GM19328 (cell line): ENCODE measurements around the gene TMC4.
"Not testable (repeated sequence)": the region's sequence is repeated elsewhere in the genome, so short reads cannot be mapped to it uniquely, and the experiment has no call there.

ENCODE experiments used
- ATAC-seq: cut with Tn5 transposase; IDR thresholded peaks from one replicate; pipeline ENCODE4 v1.9.1; 2021; ENCODE audit warnings: mild to moderate bottlenecking, moderate library complexity; ENCODE audit not compliant: unreplicated experiment

TMC4 gene

DNA sequence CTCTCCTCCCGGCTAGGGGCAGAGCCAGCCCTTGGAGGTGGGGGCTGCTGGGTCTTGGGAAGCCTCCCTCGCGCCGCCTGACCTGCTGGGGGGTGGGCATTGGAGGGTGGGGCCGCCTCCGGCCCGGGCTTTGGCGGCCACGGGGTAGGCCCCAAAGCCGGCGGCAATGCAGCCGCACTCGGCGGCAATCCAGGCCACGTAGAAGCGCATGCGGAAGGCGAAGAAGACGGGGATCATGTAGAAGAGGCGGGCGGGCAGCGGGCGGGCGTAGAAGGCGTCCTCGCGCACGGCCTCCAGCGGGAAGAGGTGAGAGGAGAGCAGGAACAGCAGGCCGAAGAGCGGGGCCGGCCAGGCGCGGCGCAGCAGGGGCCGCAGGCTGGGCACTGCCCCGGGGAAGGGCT is 7.7 kb upstream of the TMC4 start:
- no peak for ATAC-seq

DNA sequence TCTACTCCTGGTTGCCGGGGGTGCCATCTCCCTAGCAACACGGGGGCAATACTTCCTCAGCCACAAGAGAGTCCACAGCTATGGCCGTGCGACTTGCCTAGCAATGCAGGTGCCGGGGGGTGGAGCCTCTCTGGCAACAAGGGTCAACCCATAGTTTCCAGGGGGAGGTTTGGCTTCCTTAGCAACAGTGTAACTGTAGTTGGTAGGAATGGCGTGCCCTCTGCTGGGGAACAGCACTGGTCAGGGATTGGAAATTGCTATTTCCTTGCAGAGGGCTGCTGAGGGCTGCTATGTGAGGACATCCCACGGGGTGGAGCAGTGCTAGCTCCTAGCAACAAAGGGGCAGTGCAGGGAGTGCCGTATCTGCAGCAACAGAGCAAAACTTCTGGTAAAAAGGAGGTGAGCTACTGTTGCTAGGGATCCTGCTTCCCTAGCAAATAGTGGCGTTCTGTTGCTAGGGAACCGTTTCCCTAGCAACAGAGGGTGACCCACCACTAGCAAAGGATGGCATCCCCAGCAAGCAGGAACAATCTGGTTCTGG is 7.0 kb upstream of the TMC4 start:
- no peak for ATAC-seq

DNA sequence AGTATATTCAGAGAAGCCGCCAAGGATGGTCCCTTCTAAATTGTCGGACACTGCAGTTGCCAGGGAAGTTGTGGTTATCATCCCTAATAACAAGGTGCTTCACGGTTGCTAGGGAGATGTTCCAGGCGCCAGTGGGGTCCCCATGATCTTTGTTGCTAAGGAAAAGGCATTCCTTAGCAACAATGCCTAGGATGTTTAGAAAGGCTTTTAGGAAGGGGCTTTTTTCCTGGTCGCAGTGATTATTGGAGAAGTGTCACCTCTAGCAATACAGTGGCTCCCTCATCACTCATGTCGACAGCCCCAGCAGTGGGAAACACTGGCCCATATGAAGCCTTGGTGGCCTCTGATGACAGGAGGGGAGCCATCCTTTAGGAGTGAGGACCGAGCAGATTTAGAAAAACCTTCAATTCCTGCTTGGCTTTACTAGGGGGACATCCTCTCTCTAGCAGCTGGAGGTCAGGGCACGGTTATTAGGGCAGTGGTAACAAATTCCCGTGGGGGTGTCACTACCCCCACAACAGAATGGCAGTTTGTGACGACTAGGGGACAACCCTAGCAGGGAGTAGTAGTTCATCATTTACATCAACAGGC is 6.4 kb upstream of the TMC4 start:
- no peak for ATAC-seq

DNA sequence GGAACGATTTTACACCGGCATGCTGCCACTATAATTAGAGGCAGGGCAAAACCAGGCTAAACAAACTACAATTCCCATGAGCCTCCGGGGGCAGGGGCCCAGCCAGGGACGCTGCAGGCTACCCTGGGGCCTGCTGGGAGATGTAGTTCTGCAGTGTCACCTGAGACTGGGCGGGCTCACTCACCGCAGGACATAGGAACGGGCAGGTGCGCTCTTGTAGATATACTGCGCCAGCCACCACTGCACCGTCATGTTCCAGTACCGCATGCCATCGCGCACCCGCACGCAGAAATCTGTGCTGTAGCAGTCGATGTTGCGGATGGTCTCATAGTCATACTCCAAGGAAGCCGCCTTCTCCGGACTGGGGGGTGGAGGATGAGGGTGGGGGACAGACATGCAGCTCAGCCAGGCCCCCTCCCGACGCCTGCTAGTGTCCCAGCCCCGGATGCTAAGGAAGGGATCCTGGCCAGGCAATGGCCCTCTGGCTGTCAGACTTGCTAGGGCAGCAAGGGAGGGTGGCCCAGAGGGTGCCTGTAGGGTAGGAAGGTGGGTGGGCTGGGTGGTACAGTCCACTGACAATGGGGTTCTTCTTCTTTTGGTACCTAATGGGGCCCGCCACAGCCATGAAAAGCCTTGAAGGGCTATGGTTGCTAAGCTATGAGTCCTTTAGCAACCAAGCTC is 5.8 kb upstream of the TMC4 start:
- ATAC-seq: no peak

DNA sequence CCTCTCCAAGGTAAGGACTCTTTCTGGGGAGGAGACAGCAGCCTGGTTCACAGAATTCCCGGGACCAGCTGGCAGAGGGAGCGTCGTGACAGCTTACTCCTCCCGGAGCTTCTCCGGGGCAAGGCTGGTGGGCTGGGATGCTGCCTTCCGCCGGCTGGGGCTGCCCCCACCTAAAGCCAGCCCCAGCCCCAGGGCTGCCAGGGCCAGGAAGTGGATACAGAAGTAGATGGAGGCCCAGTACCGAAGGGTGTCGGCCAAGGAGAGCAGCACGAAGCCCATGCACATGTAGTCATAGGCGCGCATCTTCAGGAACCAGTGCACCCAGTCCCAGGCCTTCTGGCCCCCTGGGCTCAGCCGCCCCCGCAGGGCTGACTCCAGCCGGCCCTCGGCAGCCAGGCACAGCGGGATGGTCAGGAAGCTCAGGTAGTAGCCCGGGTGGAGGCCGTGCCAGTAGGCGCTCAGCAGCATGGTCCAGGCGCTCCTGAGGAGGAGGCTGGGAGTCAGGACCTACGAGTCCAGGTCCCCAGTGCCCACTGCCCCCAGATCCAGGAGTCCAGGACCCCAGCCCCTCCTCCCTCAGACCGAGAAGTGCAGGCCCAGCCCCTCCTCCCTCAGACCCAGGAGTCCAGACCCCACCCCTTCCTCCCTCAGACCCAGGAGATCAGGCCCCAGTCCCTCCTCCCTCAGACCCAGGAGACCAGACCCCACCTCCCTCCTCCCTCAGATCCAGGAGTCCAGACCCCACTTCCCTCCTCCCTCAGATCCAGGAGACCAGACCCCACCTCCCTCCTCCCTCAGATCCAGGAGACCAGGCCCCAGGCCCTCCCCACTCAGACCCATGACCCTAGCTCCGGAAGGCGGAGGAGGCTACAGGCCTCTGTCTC is 1.2 kb upstream of the TMC4 start:
- ATAC-seq: no peak

DNA sequence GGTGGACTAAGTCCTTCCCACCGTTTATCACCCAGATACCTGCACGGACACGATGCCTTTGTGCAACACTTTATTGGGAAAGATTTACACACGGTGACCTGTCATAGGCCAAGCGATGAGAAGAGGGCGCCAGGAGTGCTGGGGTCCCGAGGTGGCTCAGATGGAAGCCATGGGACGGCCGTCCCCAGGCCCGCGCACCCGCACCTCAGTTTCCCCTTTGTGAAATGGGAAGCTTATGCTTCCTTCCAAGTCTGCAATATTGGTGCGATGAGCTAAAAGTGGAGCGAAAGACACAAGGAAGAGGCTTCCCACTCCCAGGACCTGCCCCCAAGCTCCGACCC is 369 bp upstream of the TMC4 start:
- ATAC-seq: no peak

DNA sequence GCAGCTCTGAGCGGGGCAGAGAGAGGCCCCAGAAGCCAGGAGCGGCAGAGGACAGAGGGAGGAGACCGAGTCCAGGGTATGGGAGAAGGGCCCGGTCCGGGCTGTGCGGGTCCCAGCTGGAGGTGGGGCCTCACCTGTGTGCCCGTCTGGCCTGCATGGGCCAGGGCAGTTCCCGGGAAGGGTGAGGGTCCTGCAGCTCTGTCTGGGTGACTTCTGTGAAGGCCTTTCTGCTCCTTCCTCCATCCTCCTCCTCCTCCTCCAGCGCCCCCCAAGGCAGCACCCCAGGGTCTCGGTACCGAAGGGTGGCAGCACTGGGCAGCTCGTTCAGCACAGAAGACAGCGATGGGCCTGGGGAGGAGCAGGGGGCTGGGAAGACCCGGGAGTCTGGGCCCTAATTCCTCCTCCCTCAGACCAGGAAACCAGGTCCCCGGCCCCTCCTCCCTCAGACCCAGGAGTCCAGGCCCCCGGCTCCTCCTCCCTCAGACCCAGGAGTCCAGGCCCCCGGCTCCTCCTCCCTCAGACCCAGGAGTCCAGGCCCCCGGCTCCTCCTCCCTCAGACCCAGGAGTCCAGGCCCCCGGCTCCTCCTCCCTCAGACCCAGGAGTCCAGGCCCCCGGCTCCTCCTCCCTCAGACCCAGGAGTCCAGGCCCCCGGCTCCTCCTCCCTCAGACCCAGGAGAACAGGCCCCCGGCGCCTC is 1.1 kb downstream of the TMC4 start:
- not testable (repeated sequence) for ATAC-seq

DNA sequence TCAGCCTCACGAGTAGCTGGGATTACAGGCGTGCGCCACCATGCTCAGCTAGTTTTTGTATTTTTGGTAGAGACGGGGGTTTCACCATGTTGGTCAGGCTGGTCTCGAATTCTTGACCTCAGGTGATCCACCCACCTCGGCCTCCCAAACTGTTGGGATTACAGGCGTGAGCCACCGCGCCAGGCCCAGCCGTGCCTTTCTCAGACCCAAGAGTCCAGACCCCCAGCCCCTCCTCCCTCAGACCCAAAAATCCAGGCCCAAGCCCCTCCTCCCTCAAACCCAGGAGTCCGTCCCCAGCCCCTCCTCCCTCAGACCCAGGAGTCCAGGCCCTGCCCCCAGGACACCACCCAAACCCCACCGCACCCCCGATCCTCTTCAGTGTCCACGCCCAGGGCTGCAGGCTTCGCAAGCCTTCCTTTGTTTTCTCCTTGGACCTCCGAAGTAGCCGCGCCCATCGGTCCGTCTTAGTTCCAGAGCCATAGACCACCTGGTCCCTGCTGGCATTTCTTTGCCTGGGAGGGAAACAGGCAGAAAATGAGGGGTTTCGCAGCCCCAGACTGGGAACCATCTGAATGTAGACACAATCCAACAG is 3.7 kb downstream of the TMC4 start:
- no peak for ATAC-seq

DNA sequence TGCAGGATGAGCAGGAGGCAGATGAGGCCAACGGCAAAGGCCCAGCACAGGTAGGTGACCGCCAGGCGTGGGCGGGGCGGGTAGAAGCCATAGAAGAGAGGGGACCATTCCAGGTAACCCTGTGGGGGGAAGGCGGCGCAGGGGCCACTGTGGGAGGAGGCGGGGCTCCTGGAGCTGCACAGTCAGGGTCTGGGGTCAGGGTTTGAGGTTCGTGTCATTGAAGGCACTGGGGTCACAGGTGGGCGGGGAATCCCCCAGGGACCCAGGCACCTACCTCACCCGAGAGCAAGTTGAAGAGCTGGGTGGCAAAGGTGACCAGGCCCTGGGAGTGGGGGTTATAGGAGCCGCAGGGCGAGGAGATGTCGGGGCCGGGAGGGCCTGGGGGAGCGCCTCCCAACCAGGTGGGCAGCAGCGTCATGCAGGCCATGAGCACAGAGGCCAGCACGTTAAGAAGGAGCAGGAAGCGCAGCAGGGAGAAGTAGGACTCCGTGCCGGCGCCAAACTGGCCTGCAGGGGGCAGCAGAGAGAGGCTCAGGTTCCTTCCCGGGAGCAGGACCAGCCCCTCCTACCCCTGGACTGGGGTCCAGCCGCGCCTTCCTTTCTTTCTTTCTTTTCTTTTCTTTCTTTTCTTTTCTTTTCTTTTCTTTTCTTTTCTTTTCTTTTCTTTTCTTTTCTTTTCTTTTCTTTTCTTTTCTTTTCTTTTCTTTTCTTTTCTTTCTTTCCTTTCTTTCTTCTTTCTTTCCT is 4.6 kb downstream of the TMC4 start:
- ATAC-seq: no peak

DNA sequence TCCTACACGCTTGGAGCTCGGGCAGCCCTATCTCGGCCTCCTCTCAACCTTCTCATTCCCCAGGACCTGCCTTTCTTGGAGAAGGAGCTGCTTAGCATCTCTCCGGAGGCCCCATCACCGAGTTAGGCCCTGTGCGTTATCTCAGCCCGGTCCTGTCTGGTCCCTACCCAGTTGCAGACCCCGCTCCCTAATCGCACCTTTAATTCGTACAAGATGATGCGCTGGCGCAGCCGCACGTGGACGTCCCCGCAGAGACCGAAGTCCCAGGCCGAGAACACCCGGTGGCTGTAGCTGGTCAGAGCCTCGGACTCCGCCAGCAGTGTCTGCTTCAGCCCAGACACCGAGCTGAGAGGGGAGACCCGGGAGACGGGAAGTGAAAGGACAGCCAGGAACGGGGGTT is 7.7 kb downstream of the TMC4 start:
- ATAC-seq: no peak

DNA sequence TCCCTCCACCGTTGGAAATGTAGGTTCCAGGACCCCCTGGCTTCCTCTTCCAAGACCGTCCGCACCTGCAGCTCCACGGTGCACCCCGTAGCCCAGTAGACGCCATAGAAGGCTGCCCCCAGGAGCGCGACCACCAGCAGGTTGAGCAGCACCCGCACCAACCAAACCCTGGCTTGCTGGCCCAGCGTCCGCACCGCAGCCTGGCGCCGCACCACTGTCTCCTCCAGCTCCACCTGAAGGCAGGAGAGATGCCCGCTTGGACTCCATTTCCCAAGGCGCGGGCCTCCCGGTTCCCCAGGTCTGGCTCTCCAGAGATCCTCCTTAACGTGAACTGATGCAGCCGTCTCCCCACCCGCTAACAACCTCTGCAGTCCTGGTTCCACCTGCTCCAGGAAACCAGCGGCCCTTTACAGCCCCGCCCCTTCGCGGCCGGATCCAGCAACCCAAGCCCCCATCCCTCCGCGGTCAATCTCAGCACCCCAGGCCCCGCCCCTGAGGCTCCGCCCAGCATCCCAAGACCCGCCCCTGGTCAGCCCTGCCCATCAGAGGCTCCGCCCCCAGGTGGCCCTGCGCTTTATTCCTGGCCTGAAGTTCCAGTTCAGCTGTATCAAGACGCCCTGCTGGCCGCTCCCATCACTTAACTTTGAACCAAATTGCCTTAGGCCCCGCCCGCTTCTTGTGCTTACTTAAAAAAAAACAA is 8.4 kb downstream of the TMC4 start:
- no peak for ATAC-seq

DNA sequence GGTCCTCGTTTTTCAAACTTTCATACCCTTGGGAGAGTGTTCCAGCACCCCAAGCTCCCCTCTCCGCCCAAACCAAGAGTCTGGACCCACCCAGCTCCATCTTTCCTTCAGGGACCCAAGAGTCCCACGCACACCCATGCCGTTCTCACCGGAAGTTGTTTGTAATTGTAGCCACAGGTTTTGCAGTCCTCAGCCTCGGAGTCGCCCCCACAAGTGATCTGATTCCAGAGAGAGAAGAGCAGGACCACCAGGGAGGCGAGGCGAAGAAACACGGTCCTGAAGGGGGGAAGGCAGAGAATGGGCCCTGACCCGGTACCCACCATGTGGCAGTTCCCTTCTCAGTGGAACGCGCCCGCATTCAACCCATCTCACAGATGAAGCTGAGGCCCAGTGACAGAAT is 10.1 kb downstream of the TMC4 start:
- no peak for ATAC-seq

DNA sequence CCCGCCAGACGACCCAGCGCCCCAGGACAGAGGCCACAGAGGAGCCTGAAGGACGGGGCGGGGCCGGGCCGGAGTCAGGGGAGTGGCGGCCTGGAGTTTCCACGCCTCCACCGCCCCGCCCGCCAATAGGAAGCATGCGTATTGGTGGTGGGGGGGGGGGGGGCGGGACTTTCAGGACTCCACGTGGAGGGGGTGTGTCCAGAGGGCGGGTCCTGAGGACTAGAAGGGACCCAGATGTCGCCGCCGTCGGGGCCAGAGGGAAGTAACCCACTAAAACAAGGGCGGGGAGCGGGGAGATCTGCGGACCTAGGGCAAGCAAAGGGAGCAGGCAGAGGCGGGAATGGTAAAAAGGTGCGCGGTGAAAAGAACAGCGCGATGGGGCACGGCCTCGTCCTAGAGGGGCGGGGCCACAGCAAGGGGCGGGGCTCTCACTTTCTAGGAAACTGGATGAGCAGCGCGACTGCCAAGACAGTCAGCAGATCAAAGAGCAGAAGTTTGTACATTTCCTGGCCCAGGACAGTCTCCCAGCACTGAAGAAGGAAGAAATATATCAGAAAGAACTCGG is 10.6 kb downstream of the TMC4 start:
- no peak for ATAC-seq

DNA sequence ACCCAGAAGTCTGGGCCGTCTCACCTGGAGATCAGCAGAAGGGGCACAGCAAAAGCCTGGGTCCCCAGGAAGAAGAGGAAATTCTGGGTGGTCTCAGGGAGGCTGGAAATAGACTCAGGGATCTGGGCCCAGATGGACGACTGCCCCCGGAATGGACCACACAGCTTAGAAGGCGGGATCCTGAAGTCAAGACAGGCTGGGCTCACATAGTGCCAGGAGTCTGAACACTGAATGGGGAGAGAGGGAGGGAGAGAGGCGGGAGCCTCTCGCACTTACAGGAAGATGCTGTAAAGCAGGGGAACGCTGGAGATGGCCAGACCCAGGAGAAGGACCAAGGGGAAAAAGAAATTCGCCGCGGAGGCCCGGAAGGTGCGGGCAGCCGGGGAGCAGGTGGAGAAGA is 12.1 kb downstream of the TMC4 start:
- no peak for ATAC-seq

DNA sequence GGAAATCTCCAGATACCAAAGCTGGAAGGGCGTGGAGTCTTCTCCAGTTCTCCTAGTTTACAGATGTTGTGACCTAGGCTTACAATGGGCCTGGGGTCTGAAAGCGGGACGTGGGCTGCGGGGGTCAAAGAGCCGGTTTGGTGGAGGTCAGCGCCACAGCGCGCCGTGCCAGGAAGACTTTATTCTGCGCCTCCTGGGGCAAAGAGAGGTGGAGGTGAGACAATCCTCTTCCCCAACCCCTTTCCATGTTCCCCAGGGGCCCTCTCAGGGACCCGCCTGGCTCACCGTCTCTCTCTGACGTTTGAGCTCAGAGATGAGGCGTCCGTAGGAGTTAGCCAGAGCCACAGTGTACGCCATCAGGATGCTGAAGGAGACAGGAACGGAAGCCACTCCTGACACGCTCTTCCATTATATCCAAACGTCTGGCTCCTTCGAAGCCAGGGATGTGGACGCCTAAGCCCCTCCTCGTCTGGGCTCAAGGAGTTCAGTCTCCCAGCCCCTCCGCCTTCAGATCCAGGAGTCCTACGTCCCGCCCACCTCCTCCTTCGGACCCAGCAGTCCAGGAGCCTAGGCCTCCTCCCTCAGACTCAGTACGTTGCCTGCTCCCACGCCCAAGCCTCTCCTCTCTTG is 12.7 kb downstream of the TMC4 start:
- no peak for ATAC-seq

DNA sequence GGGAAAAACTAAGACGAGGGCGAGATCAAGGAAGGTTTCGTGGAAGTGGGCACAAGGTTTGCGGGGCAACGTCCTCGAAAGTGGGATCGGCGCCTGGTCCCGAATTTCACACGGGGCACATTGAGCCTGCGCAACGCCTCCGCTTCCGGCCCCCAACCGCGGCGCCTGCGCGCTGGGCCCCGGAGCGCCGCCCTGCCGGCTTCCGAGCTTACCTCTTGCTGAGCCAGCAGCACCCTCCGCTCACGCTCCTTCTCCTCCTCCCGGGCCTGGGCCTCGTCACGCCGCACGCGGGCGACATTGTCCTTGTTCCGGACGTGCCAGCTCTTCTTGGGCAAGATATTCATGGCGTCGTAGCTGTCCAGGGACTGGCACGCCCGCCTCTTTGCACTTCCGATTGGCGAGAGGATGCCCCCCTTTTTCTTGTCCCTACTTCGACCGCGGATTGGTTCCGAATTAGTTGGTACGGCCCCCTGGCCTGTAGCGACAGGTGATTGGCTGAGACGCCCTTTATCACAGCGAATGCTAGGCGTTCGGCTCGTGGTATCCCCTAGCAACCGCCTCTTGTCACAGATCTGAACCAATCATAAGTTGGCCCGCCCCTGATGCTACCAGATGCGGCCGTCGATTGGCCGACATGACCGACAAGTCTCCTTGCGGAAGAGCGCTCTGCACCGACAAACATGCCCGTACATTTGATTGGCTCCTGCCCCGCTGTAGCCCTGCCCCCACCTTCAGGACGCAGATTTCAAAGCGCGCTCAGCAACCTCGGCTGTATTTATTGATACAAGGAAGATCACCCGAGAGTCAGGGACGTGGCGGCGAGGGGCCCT is 13.4 kb downstream of the TMC4 start, which contains the start of gene LENG1:
Gene LENG1 (minus strand): TSS at position 370 of the 830 bp plus-strand sequence. CDS start 26 bp downstream, at position 344.
- ATAC-seq: peak; percentile 94

DNA sequence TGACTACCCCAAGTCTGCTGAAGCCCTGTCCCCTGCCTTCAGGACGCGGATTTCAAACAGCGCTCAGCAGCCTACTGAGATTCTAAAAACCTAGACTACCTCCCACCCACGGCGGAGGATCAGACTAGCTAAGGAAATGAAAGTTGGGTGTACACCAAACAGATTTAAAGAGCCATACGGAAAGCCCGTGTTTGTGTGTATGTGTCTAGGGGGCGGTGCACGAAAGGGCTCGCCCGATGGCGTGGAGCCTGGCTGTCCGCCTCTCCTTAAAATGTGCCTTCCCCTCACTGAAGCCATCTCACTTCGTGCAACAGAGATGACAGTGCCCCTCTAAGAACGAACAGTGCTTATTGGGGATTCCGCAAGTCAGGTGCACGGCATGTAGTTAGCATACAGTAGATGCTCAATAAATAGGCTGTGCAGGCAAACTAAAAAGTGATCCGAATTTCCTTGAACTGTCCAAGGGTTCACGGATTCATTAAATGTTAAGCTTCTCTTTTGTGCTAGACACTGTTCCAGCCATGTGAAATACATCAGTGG is 14.1 kb downstream of the TMC4 start:
- ATAC-seq: no peak

DNA sequence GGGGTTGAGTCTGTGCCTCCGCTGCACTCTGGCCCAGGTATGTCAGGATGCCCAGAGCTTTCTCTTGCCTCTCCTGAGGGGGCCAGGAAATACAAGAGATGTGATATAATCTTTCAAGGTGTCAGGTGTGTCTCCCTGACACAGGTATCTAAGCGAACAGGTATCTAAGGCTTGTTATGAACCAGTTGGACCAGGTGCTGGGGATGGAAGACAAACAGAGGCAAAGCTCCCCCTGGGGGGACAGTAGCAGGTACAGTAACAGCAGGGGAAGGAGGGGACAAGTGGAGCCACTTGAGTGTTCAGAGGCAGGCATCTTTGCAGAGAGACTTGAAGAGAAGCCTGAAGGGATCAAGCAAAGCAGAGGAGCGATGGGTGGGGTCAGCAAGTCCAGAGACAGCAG is 16.0 kb downstream of the TMC4 start:
- no peak for ATAC-seq
